Measurements from ENCODE around the gene SMIM17. TPM values are rescaled to one million over a fixed set of nuclear protein-coding genes. Genes with fewer than 3 reads are reported as not detected.

SMIM17 gene
- total RNA-seq, 1 experiment from 2014 or later: 0.55 TPM

GRCh38 chr19:56622374-56622773 lies 20.6 kb upstream of the SMIM17 start:
- H3K9me3 ChIP-seq (replicated peaks): peaks cover 10% of the 10 kb centered on the region
- no peak overlapping the region for H3K4me3 ChIP-seq
- no peak overlapping the region for H3K27ac ChIP-seq

DNA sequence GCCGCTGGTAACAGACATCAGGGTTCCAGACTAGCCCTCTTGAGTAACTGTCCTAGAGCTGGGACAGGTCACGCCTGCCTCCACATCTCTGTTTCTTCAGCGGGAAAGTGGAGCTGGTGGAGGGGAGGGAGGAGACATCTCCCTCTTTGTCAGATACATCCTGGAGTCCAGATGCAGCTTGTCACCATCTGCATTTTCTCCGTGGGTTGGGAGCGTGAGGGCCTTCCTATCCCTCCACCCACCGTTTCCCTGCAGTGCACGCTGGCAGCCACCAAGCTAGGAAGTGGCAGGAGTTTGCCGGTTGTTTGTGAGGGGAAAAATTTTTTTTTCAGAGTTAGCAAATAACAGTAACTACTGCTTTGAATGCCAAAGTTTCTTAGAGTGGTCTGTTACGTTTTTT lies 20.0 kb upstream of the SMIM17 start:
- Histone ChIP-seq H3K36me3 (peaks cover 39% of the 10 kb centered on the region), H3K4me1 (peaks cover under 1% of the 10 kb centered on the region; the same call in 1 of the 2 replicates), H3K9me3 (replicated peaks) (peaks cover 10% of the 10 kb centered on the region), H3K4me3 (no peak overlapping the region), H3K27me3 (no peaks in the 10 kb centered on the region), H3K27ac (no peak overlapping the region)
- DNase-seq: no peak

More at GRCh38 chr19:56622374-56622773, 20.6 kb upstream of the SMIM17 start:
- peaks cover 6% of the 10 kb centered on the region; the same call in 1 of the 2 replicates for H3K4me1 ChIP-seq
- H3K27me3 ChIP-seq: no peaks in the 10 kb centered on the region
- no peak for DNase-seq
- H3K36me3 ChIP-seq: peaks cover 39% of the 10 kb centered on the region

DNA sequence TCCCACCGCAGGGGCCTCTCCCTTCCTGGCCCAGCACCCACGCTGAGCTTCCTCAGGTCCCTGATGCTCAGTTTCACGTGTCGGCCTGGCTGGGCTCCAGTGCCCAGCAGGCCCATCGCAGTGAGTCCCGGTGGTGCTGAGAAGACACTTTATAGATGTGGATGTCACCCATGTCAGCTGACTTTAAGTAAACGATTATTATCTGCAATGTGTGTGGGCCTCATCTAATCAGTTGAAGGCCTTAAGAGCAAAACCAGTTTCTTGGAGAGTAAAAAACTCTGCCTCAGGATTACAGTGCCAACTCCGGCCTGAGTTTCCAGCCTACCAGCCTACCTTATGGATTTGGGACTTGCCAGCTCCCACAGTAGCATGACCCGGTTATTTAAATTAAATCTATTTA lies 17.3 kb upstream of the SMIM17 start:
- no peaks in the 10 kb centered on the region for H3K27me3 ChIP-seq
- H3K4me3 ChIP-seq: no peak overlapping the region
- H3K9me3 ChIP-seq (replicated peaks): no peaks in the 10 kb centered on the region
- no peak overlapping the region for H3K27ac ChIP-seq
- H3K36me3 ChIP-seq: peaks cover 39% of the 10 kb centered on the region
- no peak for DNase-seq
- no peaks in the 10 kb centered on the region for H3K4me1 ChIP-seq

- H3K9me3 ChIP-seq (replicated peaks): no peaks in the 10 kb centered on the region; the same call in 1 of the 2 replicates
- H3K27me3 ChIP-seq: no peaks in the 10 kb centered on the region
- no peak for DNase-seq
- H3K4me3 ChIP-seq: no peak overlapping the region
- H3K27ac ChIP-seq: no peak overlapping the region
- no peaks in the 10 kb centered on the region for H3K4me1 ChIP-seq
- no peaks in the 10 kb centered on the region for H3K36me3 ChIP-seq
These were observed 9.9 kb upstream of the SMIM17 start for GRCh38 chr19:56633021-56633420.

GRCh38 chr19:56637976-56638555 lies 4.9 kb upstream of the SMIM17 start:
- peak; percentile 95 for DNase-seq
- no peaks in the 10 kb centered on the region for H3K36me3 ChIP-seq
- no peak overlapping the region for H3K27ac ChIP-seq
- no peak overlapping the region for H3K4me3 ChIP-seq
- H3K27me3 ChIP-seq: no peaks in the 10 kb centered on the region
- H3K9me3 ChIP-seq (replicated peaks): no peaks in the 10 kb centered on the region
- no peaks in the 10 kb centered on the region for H3K4me1 ChIP-seq

DNA sequence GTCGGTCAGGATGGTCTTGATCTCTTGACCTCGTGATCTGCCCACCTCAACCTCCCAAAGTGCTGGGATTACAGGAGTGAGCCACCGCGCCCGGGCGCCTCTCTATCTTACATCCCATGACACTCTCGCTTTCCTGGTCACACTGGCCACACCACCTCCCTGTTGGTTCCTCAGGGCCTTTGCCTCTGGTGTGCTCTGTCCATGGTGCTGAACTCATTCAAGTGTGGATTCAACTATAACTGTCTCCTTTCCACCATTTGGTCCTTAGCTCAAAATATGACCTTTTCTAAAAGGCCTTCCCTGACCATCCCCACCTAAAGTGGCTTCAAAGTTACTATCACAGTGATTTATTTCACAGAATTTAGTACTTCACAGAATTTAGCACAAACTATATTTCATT lies 3.7 kb upstream of the SMIM17 start:
- Histone ChIP-seq H3K27ac (no peak overlapping the region), H3K9me3 (replicated peaks) (no peaks in the 10 kb centered on the region), H3K4me1 (no peaks in the 10 kb centered on the region), H3K4me3 (no peak overlapping the region), H3K27me3 (no peaks in the 10 kb centered on the region), H3K36me3 (no peaks in the 10 kb centered on the region)
- peak; percentile 44 to 75 for DNase-seq

DNA sequence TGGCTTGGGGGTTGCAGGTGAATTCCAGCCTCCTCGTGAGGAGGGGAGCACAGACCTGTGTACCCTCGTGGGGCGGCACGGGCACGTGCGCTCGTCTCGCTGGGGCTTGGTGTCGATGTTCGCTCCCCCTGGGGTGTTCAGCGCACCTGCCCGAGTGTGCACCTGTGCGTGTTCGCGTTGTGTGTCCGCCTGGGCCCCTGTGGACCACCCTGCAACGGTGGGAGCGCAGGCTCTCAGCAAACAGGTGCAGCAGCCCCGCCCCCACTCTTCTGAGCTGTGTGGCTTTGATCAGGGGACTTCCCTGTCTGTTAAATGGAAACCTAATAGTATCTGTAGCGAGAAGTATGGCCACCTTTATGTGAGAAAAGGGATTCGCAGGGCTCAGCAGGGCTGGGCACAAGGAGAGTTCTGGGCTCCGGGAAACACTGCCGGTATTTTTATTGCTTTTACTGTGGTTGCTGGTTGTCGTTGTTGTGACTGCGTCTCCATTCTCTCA lies 549 bp downstream of the SMIM17 start:
- Histone ChIP-seq H3K27me3 (no peaks in the 10 kb centered on the region), H3K36me3 (no peaks in the 10 kb centered on the region), H3K27ac (no peak overlapping the region), H3K9me3 (replicated peaks) (0 out of 2 replicates have a peak, but pooled peaks cover 2% of the 10 kb centered on the region), H3K4me3 (no peak overlapping the region), H3K4me1 (no peaks in the 10 kb centered on the region)
- DNase-seq: no peak

DNA sequence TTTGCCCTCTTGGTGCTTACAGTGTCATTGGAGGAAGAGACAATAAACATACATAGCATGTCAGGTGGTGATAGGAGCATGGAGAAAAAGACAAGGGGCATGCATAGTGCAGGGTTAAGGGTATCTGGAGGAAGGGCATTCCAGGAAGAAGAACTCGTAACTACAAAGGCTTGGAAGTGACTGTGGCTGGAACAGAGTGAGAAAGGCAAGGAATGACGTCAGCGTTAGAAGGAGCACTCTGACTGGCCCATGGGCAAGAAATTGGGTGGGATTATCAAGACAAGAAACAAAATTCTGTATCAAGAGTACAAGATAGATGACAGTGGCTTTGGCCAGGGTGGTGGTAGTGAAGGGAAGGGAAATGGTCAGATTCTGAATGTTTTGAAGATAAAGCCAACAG lies 11.2 kb downstream of the SMIM17 start:
- no peak overlapping the region for H3K4me3 ChIP-seq
- no peak overlapping the region for H3K27ac ChIP-seq
- H3K36me3 ChIP-seq: no peaks in the 10 kb centered on the region
- DNase-seq: no peak
- H3K4me1 ChIP-seq: no peaks in the 10 kb centered on the region
- no peaks in the 10 kb centered on the region for H3K9me3 ChIP-seq (replicated peaks)
- H3K27me3 ChIP-seq: no peaks in the 10 kb centered on the region

GRCh38 chr19:56660381-56661107 lies 17.6 kb downstream of the SMIM17 start:
- Histone ChIP-seq H3K36me3 (no peaks in the 10 kb centered on the region), H3K4me1 (no peaks in the 10 kb centered on the region), H3K27ac (no peak overlapping the region), H3K4me3 (no peak overlapping the region), H3K27me3 (no peaks in the 10 kb centered on the region), H3K9me3 (replicated peaks) (no peaks in the 10 kb centered on the region; the same call in 1 of the 2 replicates)
- DNase-seq: peak in 1 of 2 experiments; percentile 26

GRCh38 chr19:56661248-56661647 lies 18.3 kb downstream of the SMIM17 start:
- Histone ChIP-seq H3K4me1 (no peaks in the 10 kb centered on the region), H3K9me3 (replicated peaks) (no peaks in the 10 kb centered on the region; the same call in 1 of the 2 replicates), H3K4me3 (no peak overlapping the region), H3K27me3 (no peaks in the 10 kb centered on the region), H3K36me3 (no peaks in the 10 kb centered on the region), H3K27ac (no peak overlapping the region)
- no peak for DNase-seq

GRCh38 chr19:56663931-56664500 lies 21.1 kb downstream of the SMIM17 start:
- no peak overlapping the region for H3K4me3 ChIP-seq
- H3K27me3 ChIP-seq: no peaks in the 10 kb centered on the region
- H3K27ac ChIP-seq: no peak overlapping the region
- no peaks in the 10 kb centered on the region; the same call in 1 of the 2 replicates for H3K9me3 ChIP-seq (replicated peaks)
- DNase-seq: no peak
- no peaks in the 10 kb centered on the region for H3K36me3 ChIP-seq
- no peaks in the 10 kb centered on the region for H3K4me1 ChIP-seq

- DNase-seq: no peak
- Histone ChIP-seq H3K36me3 (no peaks in the 10 kb centered on the region), H3K27me3 (no peaks in the 10 kb centered on the region), H3K4me3 (no peak overlapping the region), H3K9me3 (replicated peaks) (no peaks in the 10 kb centered on the region; the same call in 1 of the 2 replicates), H3K27ac (no peak overlapping the region), H3K4me1 (no peaks in the 10 kb centered on the region)
These were observed 21.6 kb downstream of the SMIM17 start for GRCh38 chr19:56664511-56664910.

DNA sequence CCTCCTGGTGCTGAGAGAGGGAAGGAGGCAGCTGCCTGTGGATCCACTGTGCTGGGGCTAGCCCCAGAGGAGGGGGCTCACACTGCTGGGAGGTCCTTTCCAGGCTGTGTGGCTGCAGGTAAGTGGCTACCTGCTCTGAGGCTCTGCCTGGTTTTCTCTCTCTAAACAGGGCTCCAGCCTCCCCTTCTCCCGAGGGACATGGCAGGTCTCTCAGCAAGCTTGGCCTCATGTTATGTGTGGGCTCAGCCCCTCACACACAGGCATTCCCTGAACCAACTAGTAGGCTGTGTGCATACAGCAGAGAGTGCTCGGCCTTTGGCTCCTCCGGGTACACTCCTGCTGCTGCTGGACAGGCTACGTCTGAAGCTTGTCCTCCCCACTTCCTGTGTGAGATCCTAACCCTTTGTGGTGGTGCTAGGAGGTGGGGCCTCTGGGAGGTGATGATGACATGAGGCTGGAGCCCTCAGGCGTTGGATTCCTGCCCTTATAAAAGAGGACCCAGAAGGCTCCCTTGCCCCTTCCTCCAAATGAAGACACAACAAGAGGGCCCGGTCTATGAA lies 24.4 kb downstream of the SMIM17 start:
- peak in 1 of 2 experiments; percentile 15 for DNase-seq
- Histone ChIP-seq H3K27ac (no peak overlapping the region), H3K27me3 (no peaks in the 10 kb centered on the region), H3K36me3 (no peaks in the 10 kb centered on the region), H3K4me1 (no peaks in the 10 kb centered on the region), H3K9me3 (replicated peaks) (no peaks in the 10 kb centered on the region), H3K4me3 (no peak overlapping the region)

GRCh38 chr19:56668676-56669075 lies 25.7 kb downstream of the SMIM17 start:
- no peak overlapping the region for H3K27ac ChIP-seq
- no peaks in the 10 kb centered on the region for H3K27me3 ChIP-seq
- no peaks in the 10 kb centered on the region for H3K4me1 ChIP-seq
- no peak for DNase-seq
- no peaks in the 10 kb centered on the region for H3K9me3 ChIP-seq (replicated peaks)
- no peaks in the 10 kb centered on the region for H3K36me3 ChIP-seq
- no peak overlapping the region for H3K4me3 ChIP-seq

DNA sequence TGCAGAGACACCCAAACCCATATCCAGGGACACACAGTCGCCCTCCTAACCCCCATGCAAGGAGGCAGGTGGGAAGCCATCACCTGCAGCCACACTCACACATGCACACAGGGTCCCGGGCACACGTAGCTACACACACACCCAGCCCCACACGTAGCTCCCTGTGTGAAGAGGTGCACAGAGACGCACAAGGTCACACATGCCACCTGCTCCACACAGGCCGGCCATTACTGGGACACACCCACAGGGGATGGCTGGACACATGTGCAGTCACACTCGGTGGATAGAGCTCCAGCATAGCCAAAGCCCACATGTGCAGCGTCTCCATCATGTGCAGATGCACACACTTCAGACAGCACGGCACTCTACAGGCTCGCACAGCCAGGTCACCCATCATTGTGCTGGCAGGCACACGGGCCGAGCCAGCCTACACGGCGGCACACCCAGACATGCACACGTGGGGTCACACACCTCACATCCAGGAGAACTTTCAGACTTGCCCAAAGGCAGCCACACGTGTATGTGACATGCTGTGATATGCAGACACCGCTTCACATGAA lies 27.5 kb downstream of the SMIM17 start:
- Histone ChIP-seq H3K9me3 (replicated peaks) (no peaks in the 10 kb centered on the region), H3K36me3 (no peaks in the 10 kb centered on the region), H3K27ac (no peak overlapping the region), H3K4me1 (no peaks in the 10 kb centered on the region), H3K4me3 (no peak overlapping the region), H3K27me3 (no peaks in the 10 kb centered on the region)
- DNase-seq: no peak

Data from SJCRH30 (cell line).